NCI-H2081 treated with DMSO at 0.1 percent for 48 hours (cell line): ENCODE measurements around the gene FN1.

Experiments
- DNase-seq: peaks from one replicate; lab custom pipeline; 2025; lab: John Stamatoyannopoulos, UW

The FN1 gene

DNA sequence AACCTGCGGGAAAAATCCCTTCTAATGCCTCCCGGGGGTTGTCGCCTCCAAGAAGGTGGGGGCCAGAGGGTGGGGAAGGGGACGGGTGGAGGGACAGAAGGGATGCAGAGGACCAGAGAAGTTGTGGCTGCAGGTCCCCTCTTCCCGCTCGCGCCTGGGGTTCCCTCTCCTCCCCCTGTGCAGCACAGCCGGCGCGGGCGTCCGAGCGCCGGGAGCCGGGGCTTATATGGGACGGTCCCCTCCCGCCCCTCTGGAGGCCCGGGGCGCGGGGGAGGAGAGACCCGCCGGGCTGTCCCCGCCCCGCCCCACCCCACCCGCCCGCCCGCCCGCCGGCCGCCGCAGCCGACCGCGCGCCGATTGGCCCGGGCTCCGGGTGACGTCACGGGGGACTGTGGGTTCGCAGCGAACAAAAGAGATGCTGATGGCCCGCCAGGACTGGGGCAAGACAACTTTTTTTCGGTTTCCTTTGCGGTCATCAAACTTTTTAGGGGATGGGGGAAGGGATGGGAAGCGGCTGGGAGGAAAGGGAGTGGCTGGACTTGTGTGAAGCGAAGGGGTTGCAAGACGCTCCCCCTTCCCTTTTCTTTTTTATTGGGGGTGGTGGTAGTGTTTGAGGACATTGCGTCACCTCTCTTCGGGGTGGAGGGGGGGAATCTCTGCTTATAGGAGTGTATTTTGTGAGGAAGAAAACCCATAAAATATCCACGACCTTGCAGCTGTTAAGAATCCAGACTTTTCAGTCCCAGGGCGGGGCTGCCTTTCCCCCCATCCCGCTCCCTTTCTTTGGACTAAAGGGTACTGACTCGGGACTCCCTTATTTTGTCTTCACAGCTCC, at the start of gene FN1:
TSS of gene FN1 (minus strand) at position 199 of the 835 bp plus-strand sequence. CDS start 266 bp downstream, outside the sequence.
- no peak for DNase-seq

DNA sequence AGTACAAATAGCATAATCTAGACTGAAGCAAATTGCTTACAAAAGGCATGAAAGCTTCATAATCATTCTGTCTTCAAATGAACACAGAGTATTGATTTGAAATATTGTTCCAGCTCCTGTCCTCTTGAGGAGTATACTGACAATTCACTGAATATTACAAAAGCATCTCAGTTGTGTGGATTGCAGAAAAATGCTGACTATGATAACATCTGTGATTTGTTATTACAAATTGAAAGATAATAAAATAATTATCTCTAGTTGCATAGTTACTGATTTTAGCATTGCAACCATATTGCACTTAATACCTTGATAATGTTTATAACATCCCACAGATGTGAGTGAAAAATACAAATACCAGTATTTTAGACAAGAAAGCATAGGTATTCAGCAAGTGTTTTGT, 49.2 kb upstream of the FN1 start:
- DNase-seq, result no peak

DNA sequence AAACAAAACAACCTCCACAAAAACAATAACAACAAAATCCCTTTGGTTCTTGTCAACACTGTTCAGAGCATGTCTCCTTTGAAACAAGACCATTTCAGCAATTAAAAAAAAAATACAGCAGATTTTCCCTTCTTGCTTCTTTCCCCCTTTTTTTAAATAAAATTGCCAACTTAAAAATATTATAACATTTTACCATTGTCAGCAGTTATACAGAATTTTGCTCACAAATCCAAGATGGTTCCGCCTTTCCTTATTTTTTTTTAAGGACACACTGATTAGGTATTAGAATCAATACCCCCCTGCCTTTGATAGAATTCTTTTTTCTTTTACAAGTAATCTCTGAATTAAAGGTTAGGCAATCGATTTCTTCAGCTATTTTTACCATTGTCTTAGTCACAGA, 48.7 kb upstream of the FN1 start:
- no peak for DNase-seq

DNA sequence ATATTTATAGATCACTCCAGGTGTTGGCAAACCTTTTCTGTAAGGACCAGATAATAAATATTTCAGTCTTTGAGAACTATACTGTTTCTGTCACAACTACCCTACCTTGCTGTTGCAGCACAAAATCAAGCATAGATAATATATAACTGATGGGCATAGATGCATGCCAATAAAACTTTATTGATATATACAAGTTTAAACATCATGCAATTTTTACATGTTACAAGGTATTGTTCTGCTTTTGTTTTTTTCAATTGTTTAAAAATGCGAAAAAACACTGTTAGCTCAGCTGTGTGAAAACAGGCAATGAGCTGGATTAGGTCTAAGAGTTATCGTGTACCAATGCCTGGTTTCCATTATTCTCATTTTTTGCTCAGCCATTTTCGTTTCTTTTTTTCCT, 47.6 kb upstream of the FN1 start:
- no peak for DNase-seq

DNA sequence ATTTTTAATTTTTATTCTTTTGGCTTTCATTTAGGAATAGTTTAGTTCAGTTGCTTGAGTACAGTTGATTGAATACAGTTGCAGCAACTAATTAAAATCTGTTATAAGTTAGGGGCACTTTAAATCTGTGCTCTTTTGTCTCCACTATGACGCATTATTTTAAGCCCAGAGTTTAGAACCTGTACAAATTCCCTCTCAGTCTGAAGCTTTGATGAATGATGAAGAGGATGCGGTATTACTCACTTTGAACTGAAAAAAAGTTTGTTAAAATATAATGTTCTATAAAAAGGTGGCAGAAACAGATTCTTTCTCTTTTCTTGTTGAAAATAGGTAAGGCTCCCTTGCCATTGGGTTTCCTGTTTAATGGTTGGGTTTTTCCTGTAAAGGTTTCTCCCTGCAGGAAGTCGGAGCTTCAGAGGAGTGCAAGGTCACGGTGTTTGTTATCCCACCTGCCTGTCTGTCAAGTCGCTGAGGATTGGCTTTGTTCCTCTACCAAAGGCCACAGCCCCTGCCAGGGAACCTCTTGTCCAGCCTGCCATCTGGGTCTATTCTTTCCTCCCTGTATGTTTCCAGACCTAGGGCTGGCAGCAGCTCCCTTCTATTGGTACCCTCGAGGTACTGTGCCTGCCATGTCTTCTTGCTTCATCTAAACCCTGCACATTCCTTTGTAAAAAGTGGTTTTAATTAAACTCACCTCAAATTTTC, 43.8 kb upstream of the FN1 start:
- DNase-seq, result no peak

DNA sequence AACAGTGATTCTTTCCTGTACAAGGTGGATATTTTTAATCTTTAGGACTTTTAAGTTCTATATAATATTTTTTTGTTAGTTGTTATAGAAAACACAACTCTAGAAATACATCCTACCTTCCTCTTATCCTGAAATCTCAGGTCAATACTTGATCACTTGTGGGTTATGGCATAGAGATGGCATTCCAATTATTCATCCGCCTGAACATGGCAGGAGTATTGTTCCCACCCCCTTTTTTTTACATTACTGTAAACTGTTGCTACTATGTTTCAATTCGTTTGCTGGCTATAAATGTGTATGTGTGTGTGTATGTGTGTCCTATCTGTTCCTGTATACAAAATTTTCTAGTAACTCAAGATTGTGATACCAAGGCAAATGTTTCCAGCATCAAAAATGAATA, 43.3 kb upstream of the FN1 start:
- DNase-seq, result no peak

DNA sequence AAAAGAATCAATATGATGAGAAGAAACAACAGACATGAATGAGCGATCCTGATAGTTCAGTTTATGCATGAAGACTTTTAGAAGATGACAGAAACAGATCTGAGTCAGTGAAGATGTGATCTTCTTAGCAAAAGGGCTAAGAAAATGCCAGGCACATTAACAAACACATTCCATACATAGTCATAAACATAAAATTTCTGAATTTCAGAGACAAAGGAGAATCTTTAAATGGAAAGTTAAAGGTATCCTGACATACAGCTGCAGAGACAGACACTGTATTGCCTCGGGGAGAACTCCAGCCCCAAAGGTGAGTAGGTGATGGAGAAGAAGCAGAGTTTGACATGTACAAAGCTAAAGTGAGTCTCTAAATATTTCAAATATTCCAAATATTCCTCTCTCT, 40.6 kb upstream of the FN1 start:
- DNase-seq, result no peak

DNA sequence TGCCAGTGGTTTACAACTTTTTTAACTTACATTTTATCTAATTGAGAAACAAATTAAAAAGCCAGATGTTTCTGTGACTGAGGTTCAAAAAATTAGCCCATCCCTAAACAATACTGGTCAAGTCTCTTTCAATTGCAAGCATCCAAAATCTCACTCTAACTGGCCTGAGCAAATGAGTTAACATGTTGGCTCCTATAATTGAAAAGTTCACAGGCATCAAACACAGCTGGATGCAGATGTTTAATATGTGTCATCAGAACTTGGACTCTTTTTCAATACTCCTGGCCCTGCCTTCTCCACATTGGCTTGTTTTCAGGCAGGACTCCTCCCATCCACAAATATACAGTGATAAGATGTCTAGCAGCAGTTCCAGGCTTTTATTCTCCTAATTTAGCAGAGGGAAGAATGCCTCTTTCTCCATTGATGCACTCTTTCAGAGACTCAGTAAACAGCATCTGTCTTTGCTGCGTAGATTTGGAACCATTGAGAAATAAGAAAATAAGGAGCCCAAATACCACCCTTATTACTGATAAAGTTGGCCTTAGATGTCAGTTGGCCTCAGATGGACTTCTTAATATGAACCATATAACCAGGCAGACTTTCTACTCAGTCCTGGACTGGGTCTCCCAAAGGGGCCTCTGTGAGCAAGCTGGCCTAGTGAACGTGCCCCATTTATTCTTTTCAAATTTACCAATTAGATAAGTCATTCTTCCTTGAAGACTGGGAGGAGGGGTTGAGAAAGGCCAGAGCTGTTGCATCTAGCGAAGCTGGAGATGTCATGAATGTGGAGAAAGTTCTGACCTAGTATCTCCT, 30.4 kb upstream of the FN1 start:
- DNase-seq, result no peak

DNA sequence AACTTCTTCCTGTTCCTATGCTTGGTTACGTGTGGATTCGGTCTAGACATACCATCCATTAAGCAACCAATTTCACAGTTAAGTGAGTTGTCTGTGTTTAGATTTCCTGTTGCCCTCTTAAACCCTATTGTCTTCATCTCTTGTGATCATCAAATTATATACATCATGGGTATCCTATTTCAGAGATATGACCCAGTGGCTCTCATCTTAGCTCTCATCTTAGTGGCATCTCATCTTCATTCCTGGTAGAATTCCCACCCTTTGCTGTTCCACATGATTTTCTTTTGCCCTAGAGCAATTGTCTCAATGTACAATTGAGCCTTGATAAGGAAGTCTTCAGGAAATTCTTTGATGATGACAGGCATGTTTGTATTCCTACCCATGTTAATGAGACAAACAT, 29.4 kb upstream of the FN1 start:
- no peak for DNase-seq

DNA sequence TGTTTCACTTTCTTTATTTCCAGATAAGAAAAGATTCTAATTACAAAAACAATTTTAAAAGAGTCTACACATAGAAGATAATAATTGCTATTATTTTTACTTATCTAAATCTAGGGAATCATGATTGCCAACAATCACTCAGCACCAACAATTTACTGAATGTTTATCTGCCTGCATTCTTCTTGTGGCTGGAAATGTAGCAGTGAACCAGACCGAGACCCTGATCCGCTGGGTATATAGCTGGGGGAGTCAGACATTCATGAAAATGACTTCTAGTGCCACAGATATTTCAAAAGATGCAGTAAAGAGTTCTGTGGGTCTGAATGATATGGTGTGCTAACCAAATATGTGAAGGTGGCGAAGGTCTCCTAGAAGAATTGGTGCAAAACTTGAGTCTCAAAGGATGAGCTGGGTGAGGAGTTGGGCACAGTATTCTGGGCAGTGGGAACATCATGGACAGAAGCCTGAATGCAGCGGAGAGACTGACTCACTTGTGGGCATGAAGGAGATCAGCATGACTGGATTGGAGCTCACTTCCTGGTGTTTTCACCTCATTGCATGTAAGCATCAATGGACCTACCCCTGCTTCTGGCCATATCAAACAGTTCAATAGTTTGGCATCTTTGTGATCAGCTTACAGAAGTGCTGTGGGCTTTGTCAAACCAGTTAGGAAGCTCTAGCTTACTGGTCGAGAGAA, 26.1 kb upstream of the FN1 start:
- no peak for DNase-seq

DNA sequence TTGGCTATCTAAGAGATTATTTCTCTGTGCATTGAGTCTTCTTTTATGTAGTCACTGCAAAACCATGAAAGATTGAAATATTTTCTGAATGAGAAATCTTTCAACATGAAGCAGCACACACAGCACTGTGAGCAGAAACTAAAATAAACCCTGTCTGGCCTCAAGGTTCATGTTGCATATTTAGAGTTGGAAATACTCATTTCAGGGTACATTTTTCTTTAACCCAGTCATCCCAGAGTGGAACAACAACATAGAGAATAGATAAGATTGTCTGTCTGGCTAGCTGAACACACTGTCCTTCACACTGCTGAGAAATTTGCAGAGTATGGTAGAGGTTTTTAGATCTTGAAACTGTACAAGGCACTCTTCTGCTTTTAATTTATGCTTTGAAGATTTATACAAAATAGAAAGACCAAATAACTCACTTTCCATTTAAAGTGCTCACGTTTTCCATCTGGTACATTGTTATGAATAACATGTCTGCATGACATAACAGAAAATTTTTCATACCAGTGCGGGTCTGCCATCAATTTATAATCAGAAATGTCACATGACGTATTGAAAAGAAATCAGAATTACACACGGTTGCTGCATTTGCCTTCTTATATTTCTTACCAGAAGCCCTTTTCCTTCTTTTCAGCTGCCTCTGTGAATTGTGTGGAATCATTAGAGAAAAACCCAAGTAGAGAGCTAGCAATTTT, 25.0 kb upstream of the FN1 start:
- no peak for DNase-seq

DNA sequence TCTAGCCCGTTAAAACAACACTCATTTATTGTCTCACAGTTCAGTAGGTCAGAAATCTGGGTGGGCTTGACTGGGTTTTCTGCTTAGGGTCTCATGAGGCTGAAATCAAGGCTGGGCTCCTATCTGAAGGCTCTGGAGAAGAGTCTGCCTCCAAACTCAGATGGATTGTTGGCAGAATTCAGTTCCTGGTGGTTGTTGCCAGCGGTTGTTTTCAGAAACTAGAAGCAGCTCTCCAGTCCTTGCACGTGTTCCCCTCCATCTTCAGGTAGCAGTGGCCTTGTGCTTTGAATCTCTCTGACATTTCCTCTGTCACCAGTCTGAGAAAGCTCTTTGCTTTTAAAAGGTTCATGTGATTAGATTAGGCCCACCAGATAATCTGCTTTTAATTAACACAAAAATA, 20.1 kb upstream of the FN1 start:
- DNase-seq, result no peak

DNA sequence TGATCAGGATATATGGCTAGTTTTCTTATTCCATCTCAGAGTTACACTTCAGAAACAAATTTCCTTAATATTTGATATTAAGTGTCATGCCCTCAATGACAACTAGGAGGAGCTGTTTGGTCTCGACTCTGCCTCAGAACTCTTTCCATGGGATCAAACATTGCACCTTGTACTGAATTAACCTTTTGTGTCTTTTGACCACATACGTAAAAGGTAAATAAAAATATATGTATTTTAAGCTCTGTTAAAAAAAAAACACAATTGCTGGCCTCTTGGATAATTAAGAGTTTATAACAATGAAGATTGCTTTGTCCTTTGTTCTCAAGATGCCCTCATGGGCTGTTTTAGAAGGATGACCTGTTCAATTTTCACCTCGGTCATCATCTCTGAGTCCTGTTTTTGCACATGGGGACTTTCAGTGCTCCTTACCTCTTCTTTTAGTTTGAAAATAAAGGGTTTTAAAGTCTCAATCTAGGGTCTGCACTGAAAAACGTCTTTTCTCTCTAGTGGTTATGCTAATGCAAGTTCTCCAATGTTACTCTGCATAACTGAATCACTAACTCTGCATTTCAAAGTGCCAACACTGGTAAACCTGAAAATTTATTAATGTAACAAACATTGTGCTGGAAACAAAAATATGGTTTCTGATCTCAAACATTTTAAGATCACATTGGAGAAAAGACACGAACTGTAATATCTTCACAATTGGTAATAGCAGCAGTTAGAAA, 18.8 kb upstream of the FN1 start:
- DNase-seq, result no peak

DNA sequence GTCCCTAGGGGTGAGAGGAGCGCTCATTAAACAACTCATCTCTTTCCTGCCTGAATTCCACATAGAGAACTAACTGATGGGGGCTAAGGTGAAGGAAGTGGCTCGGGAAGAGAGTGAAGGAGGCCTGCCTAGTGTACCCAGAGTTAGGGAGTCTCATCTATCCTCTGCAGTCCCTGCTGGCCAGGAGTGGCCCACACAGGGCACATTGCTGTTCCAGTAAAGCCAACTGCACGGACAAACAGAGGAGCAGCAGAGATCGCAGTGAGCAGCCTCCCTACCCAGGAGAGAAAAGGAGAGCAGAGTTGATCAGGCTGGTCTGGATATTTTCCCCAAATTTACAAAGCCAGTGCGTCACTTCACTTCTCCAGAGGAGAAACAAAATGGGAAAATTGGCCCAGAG, 16.9 kb upstream of the FN1 start:
- DNase-seq, result no peak

DNA sequence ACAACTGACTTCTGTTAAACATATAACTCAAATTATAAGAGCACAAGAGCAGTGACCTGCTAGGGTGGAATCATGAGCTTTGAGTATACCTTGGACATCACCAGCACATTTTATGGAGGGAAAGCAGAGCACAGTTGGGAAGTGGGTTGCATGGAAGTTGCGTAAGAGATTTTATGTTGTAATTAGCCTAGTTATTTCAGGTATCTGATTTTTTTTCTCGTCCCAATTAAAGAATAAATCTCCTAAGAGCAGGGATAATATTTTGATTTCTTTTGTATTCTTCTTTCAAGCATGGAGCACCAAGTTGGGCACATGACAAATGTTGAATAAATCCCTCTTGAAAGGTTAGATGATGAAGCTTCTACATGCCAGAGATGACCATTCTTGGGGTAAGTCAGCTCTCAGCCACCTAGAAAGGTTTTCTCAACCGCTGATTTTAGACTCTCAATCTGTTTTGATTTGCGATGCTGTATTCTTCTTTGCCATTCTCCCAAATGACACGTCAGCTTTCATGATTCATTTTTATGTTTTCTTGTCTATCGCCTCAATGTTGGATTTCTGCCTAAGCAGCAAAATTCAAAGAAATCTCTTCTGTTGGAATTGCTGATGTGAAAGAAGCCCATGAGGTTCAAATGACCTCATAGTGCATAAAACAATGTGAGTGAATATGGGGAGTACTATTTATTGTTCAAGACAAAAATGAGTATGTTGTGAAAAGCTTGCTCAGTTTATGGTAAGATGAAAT, 15.3 kb upstream of the FN1 start:
- DNase-seq, result no peak

DNA sequence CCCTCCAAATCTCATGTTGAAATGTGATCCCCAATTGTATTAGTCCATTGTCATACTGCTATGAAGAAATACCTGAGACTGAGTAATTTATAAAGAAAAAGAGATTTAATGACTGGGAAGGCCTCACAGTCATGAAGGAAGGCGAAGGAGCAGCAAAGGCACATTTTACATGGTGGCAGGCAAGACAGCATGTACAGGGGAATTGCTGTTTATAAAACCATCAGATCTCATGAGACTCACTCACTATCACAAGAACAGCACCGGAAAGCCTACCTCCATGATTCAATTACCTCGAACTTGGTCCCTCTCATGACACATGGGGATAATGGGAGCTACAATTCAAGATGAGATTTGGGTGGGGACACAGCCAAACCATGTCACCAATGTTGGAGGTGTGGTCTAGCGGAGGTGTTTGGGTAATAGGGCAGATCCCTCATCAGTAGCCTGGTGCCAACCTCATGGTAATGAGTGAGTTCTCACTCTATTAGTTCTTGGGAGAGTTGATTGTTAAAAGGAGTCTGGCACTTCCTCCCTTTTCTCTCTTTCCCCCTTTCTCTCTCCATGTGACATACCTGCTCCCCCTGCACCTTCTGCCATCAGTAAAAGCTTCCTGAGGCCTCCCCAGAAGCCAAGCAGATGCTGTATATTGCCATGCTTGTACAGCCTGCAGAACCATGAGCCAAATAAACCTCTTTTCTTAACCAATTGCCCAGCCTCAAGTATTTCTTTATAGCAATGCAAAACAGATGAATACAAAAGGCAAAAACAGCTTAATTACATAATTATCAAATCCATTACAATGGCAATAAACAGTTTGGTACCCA, 14.5 kb upstream of the FN1 start:
- DNase-seq, result no peak

DNA sequence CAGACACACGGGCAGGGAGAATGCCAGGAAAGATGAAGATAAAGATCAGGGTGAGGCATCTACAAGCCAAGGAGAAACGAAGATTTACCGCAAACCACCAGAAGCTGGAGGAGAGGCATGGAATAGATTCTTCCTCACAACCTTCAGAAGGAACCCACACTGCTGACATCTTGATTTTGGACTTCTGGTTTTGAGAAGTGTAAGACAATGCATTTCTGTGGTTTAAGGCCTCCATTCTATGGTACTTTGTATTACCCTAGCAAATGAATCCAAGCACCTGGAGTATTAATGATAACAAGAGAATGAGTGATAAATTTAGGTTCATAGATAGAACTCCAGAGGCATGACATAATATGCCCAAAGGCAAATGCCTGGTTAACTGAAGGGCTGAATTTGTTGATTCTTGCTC, 11.8 kb upstream of the FN1 start:
- no peak for DNase-seq

DNA sequence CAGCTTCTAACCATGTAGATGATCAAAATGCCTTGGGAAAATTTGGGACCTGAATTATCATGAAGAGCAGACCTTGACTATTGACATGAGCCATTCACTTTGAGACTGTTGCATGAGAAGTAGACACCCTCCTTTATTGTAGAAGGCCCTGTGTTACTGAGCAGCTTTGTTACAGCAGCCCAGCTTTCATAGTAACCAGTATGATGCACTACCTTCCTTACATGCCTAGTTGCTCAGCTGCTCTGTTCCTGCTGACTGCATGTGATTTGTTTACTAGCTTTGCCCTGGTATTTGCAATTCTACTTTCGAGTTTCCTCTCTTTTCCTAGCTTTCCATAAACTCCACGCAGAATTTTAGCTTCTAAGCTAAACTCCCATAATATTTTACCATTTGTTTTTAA, 11.2 kb upstream of the FN1 start:
- no peak for DNase-seq

DNA sequence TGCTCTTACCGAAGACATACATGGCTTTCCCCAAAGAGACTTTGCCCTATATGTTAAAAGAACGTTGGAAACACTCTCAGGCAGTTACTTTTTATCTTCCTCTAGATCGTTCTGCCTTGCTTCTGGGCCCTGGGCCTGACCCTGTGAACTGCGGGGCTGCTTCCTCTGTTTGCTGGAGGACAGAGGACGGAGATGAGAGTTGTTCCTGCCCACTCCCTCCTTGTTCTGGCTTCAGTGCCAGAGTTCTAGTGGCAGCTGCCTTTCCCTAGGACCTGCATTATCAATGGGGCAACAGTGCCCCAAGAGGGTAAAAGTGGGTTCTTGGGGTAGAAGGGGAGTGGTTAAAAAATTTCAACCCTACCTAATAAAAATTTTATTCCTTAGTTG, 6.5 kb upstream of the FN1 start:
- DNase-seq, result no peak
